Skin of body (tissue), 2 donors: ENCODE data around the gene NEB. TPM values are rescaled to one million over a fixed set of nuclear protein-coding genes. Genes with fewer than 3 reads are reported as not detected.
"Not testable (repeated sequence)": the region's sequence is repeated elsewhere in the genome, so short reads cannot be mapped to it uniquely, and the experiment has no call there.

ENCODE experiments used
- DNase-seq: peaks from one replicate; lab custom pipeline; 2025; lab: John Stamatoyannopoulos, UW
- total RNA-seq: library from RNA; depleted of rRNA; stranded (reverse); fragments of >200 nt; gene quantifications from one replicate; pipeline ENCODE4 v1.2.3, GENCODE V29; 2014

NEB gene
- total RNA-seq, 1 donor from 2014 or later, result 212 TPM

DNA sequence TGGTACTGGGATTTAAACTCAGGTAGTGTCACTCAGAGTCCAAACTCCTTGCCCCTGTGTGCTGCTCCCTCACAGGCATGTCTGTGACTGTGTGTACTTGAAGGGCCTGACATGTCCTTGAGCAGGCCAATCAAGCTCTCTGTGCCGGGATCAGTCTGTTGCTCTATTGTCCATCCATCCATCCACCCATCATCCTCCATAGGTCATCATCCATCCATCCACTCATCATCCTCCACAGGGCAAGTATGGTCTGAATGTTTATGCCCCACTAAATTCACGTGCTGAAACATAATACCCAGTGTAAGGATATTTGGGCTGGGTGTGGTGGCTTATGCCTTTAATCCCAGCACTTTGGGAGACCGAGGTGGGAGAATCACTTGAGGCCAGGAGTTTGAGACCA lies 24.5 kb upstream of the NEB start:
- DNase-seq, result no peak

GRCh38 chr2:151757861-151758260 lies 23.6 kb upstream of the NEB start:
- no peak for DNase-seq

GRCh38 chr2:151756820-151757219 lies 22.5 kb upstream of the NEB start:
- DNase-seq, result no peak

GRCh38 chr2:151754253-151754897 lies 20.1 kb upstream of the NEB start:
- no peak for DNase-seq

- DNase-seq, result no peak
Observed at GRCh38 chr2:151753540-151753939, 19.3 kb upstream of the NEB start.

- DNase-seq, result not testable (repeated sequence)
Observed at GRCh38 chr2:151745261-151745660, 11.0 kb upstream of the NEB start.

DNA sequence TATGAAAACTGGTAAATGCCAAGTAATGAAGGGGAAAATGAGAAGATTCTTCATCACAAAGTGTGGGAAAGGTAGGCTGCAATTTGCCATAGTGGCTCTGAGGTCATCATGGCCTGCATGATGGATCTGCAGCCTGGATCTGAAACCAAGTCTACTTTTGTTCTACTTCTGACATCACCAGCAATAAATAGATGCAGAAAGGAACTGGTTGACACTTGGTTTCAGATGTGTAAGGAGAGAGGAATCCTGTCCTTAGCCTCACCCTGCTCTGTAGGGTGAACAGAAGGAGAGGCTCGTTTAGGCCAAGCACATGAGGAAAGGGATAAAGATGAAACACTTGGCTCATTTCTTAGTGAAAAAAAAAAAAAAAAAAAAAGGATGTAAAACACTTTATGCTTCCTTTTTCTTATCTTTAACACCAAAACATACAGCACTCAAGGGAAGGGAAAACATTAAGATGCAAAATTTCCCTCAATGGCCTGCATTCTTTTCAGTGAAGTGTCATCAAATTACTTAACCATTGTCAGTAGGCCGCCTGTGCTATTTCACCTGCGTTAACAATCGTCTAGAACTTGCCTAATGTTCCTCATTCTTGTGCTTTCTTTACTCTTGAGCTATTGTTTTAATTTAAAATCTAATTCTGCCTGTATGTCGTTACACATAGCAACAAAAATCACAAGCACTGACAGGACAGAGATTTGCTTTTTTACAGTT lies 3.9 kb downstream of the NEB start:
- no peak for DNase-seq

DNA sequence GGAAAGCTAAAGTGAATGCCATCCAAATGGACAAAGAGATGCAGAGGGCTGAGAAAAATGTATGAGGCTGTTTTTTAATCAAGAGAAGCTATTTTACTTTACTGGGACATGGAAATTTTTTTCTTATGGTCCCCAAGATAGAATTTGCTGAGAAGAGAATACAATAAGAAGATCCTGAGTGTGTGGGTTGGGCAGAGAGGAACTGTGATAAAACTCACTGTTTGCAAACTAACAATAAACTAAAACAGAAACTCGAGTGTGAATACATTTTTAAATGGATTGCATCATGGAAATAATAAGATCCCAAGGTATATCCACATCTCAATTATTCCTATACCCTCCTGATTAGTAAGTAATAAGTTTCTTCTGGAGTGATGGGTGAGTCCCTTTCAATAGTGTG lies 4.4 kb downstream of the NEB start:
- no peak for DNase-seq

- DNase-seq, result no peak
Observed at GRCh38 chr2:151729415-151729811, 4.9 kb downstream of the NEB start.

- no peak for DNase-seq
Observed at GRCh38 chr2:151728804-151729414, 5.4 kb downstream of the NEB start.

DNA sequence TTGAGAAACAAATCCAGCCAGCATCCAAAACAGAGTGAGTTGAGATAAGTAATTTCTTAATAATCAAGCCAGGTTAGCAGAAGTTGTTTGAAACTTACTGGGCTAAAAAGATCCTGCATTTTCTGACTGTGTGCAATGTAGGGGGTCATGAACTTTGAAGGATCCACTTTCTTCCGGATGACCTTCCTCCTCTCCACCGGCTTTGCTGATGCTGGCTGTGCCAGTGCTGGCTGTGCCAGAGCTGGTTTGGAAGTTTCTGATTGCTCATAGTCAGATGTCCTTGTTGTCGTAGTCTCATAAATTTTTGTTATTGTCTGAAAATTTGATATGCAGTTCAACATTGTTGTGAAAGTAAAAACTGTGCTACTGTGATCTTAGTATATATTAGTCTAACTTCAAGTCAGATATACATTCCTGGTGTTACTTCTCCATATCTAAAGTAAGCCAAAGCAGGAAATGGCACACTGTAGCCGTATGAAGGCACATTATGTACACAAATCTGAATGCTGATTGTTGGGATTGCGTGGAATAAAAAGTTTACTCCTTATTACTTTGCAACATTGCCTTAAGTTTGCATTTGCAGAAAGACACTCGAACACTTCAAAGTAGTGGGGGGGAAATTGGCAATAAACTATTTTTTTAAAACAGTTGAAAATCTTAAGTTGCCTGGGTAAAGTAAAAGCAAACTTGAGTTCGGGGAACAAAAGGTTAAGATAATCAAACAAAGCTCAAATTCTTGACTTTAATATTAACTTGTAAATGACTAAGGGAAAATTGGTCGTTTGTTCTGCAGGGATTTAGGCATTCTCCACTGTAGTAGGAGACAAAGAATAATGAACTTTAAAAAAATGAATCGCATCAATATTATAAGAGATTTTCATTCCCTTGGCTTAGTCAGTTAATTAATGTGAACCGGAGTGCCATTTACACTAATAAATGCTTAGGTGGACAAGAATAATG lies 6.4 kb downstream of the NEB start:
- no peak for DNase-seq

DNA sequence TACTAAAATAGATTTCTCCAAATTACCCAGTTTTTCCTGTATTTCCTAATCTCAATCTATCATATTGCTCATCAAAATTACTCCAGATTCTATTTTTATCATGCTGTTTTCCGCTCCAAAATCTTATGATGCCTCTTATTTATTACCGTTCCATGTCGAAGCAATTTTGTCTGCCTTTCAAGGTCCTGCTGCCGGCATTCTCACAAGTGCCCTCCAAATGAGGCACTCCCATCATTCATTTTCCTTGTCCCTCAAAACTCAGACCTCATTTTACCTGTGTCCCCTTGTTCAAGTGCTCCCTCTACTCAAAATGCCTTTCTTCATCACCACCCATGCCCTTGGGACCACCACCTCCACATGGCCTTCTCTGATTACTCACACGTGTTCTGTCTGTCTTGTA lies 13.1 kb downstream of the NEB start:
- no peak for DNase-seq

DNA sequence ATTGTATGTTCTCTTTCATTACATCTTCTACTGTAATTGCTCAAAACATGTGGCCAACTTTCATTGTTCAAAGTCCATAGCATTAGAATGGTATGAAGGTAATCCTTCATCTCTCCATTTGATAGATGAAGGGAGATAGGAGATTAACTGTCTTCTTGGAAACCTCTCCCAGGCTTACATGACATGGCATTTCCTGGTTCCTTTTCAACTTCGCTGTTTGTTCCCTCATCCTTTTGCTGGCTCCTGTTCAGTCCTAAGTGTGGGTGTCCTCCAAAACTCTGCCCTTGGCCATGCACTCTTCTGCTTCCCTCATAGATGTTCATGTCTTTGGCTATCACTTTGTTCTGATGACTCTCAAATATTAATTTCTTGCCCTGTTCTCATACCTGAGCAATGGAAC lies 13.8 kb downstream of the NEB start:
- no peak for DNase-seq

- DNase-seq, result no peak
Observed at GRCh38 chr2:151718796-151719195, 15.5 kb downstream of the NEB start.

DNA sequence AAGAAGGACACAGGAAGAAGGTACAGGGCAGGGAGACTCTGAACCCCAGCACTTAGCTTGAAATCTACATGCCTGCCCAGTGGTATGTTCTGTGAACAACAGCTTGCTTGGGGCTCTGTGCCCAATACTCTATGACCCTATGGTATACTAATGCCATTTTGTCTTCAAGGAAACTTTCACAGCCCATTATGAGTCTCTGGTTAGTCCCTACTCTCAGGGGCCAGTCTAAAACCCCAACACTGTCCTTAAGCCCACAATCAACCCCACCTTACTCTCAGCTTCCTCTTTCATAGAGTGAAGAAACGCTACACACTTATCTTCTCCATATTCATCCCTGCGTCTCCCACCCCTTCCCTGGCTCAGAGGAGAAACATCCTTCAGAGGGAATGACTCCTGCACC lies 16.0 kb downstream of the NEB start:
- DNase-seq, result no peak

- no peak for DNase-seq
Observed at GRCh38 chr2:151716721-151717120, 17.6 kb downstream of the NEB start.

DNA sequence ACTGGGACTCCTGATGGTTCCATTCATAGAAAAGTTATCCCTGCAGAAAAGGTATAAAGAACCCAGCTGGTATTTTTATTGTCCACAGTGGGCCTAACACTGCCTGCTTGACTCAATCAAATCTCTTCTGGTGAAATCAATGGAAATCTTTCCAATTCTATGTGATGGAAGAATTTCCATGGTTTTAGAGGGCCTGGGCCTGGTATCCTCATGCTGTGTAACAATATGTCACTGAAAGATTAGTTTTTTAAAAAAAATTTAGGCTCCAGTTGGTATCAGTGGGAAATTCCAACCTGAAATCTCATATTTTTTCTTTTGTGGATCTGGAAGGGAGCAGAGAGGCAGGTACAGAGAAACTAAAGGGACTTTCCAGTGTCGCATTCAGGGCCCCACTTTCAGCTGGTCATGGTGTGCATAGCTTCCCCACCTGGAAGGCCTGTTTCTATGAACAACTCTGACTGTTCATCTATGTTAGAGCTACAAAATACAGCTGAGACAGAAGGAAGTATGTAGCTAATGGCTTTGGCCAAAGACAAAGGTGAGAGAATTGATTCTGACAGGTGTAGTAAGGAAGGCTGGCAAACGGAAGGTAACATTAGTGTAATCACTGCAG lies 20.9 kb downstream of the NEB start:
- DNase-seq, result no peak

DNA sequence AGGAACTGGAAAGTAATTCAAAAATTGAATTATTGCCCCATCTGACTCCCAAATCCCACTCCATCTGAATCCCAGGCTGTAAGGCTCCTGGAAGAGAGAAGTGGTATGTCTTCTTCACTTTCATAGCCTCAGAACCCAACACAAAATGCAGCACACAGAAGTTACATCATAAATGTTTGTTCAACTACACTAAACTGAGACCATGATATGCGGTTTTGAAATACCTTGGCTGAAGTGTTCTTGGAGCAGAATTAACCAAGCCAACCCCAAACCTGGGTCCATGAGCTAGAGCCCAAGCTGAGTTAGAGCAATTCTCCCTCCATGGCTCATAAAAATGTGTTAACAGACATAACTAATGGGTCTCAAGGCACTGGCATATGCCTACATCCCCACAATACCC lies 23.3 kb downstream of the NEB start:
- no peak for DNase-seq

DNA sequence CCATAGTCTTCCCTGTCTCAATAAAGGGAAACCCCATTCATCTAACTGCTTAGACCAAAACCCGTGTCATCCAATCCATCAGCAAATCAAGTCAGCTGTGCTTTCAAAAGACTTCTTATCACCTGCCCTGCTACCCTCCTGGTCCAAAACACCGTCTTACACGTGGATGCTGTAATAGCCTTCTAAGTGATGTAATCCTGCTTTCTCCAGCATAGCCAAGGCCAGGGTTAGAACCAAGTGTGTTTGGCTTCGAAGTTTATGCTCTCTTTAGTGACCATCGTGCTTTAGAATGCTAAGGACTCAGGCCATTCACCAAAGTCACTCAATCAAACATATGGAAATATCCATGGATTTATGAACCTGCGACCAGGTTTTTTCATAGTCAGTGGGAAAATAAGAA lies 25.5 kb downstream of the NEB start:
- DNase-seq, result no peak

DNA sequence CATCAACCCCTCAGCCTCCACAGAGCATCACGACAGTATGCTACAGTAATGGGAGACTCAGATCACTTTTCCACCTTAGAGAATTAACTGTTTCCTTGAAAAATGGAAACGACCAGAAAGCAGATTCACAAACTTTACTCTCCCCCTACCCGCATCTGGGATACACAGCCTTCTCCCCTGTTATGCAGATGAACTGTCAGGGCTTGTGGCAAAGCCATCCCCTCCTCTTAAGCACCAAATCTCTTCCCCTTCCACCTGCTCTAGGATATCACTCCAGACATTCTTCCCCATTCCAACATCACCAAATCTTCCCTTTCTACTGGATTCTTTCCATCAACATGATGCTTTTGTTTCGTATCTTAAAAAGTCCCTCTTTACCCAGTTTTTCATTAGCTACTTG lies 26.4 kb downstream of the NEB start:
- DNase-seq, result no peak

DNA sequence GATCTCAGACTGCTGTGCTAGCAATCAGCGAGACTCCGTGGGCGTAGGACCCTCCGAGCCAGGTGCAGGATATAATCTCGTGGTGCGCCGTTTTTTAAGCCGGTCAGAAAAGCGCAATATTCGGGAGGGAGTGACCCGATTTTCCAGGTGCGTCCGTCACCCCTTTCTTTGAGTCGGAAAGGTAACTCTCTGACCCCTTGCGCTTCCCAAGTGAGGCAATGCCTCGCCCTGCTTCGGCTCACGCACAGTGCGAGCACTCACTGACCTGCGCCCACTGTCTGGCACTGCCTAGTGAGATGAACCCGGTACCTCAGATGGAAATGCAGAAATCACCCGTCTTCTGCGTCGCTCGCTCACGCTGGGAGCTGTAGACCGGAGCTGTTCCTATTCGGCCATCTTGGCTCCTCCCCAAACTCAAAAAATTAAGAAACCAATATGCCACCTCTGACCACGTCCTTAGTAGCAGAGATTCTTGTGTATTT lies 29.8 kb downstream of the NEB start:
- not testable (repeated sequence) for DNase-seq
